BLaER1 treated with 17β-estradiol and CSF1 and Interleukin-3, amounts not matched to agents 10 nM and 100 nM (cell line): ENCODE measurements around the gene BCL2L11.

Experiments used
- H3K27ac ChIP-seq, 11 experiments: shearing (Covaris generic); formaldehyde crosslinking; 2 replicates each; pipeline ENCODE4 v1.8.1; 2022
- H3K27me3 ChIP-seq, 11 experiments: shearing (Covaris generic); formaldehyde crosslinking; 2 replicates each; pipeline ENCODE4 v1.8.1; 2022
- H3K36me3 ChIP-seq, 11 experiments: shearing (Covaris generic); formaldehyde crosslinking; 2 replicates each; pipeline ENCODE4 v1.8.1; 2022
- H3K4me1 ChIP-seq, 10 experiments: shearing (Covaris generic); formaldehyde crosslinking; 2 replicates each; pipeline ENCODE4 v1.8.1; 2022
- H3K4me2 ChIP-seq, 11 experiments: shearing (Covaris generic); formaldehyde crosslinking; 2 replicates each; pipeline ENCODE4 v1.8.1; 2022
- H3K4me3 ChIP-seq, 10 experiments: shearing (Covaris generic); formaldehyde crosslinking; 2 replicates each; pipeline ENCODE4 v1.8.1; 2022
- H3K9ac ChIP-seq, 11 experiments: shearing (Covaris generic); formaldehyde crosslinking; 2 replicates each; pipeline ENCODE4 v1.8.1; 2022
- H3K9me3 ChIP-seq, 11 experiments: shearing (Covaris generic); formaldehyde crosslinking; replicated peaks in 1 of 11; 2 replicates each; pipeline ENCODE4 v1.8.1; 2022
- H4K20me1 ChIP-seq, 11 experiments: shearing (Covaris generic); formaldehyde crosslinking; 2 replicates each; pipeline ENCODE4 v1.8.1; 2022
- Cebpa-rat ChIP-seq, 11 experiments: shearing (Covaris generic); IDR thresholded peaks; 2 replicates each; pipeline ENCODE4 v1.8.1; 2022

BCL2L11 gene

GRCh38 chr2:111155610-111156009 is 34.9 kb downstream of the BCL2L11 start:
- H3K9me3 ChIP-seq = no peaks in the 10 kb centered on the region
- H3K27ac ChIP-seq = no peak overlapping the region
- H3K4me1 ChIP-seq = peaks cover 0 to 20% (median 13%) of the 10 kb centered on the region in 10 experiments; a peak in 12 of 20 replicates
- no peak overlapping the region for H3K4me3 ChIP-seq
- H3K27me3 ChIP-seq = no peaks in the 10 kb centered on the region
- H3K9ac ChIP-seq = no peak overlapping the region
- H4K20me1 ChIP-seq = peaks cover 0 to 68% (median 10%) of the 10 kb centered on the region in 11 experiments; a peak in 11 of 22 replicates
- no peak overlapping the region for H3K4me2 ChIP-seq
- no peak for TF ChIP-seq Cebpa-rat (IDR thresholded peaks at IDR 0.05)
- peaks cover 22 to 88% (median 62%) of the 10 kb centered on the region in 11 experiments for H3K36me3 ChIP-seq

GRCh38 chr2:111156529-111156928 is 35.8 kb downstream of the BCL2L11 start:
- H3K4me2 ChIP-seq = peak overlapping the region in 1 of 11 experiments; percentile 18; a peak in 4 of 22 replicates
- no peak overlapping the region for H3K27ac ChIP-seq
- H3K9ac ChIP-seq = no peak overlapping the region
- H3K4me1 ChIP-seq = peaks cover 0 to 20% (median 13%) of the 10 kb centered on the region in 10 experiments; a peak in 12 of 20 replicates
- TF ChIP-seq Cebpa-rat (IDR thresholded peaks at IDR 0.05) = no peak
- no peaks in the 10 kb centered on the region for H3K27me3 ChIP-seq
- peaks cover 0 to 75% (median 10%) of the 10 kb centered on the region in 11 experiments; a peak in 11 of 22 replicates for H4K20me1 ChIP-seq
- no peaks in the 10 kb centered on the region for H3K9me3 ChIP-seq
- peaks cover 15 to 88% (median 60%) of the 10 kb centered on the region in 11 experiments for H3K36me3 ChIP-seq
- no peak overlapping the region for H3K4me3 ChIP-seq

- no peak overlapping the region for H3K9ac ChIP-seq
- no peak overlapping the region for H3K4me3 ChIP-seq
- no peaks in the 10 kb centered on the region for H3K9me3 ChIP-seq
- H3K36me3 ChIP-seq = peaks cover 9 to 88% (median 57%) of the 10 kb centered on the region in 11 experiments; a peak in 21 of 22 replicates
- H3K4me2 ChIP-seq = peak overlapping the region in 6 of 11 experiments; percentile 1 to 18 (median 8); a peak in 8 of 22 replicates
- peaks cover 0 to 76% (median 10%) of the 10 kb centered on the region in 11 experiments; a peak in 11 of 22 replicates for H4K20me1 ChIP-seq
- no peaks in the 10 kb centered on the region for H3K27me3 ChIP-seq
- peaks cover 0 to 22% (median 14%) of the 10 kb centered on the region in 10 experiments; a peak in 13 of 20 replicates for H3K4me1 ChIP-seq
- no peak for TF ChIP-seq Cebpa-rat (IDR thresholded peaks at IDR 0.05)
- H3K27ac ChIP-seq = no peak overlapping the region
Measured at GRCh38 chr2:111157071-111157661, 36.5 kb downstream of the BCL2L11 start.

GRCh38 chr2:111157798-111158197 is 37.1 kb downstream of the BCL2L11 start:
- Histone ChIP-seq H3K36me3 (peaks cover 3 to 87% (median 51%) of the 10 kb centered on the region in 11 experiments; a peak in 16 of 22 replicates), H3K4me2 (peak overlapping the region in 6 of 11 experiments; percentile 1 to 18 (median 8); a peak in 7 of 22 replicates), H4K20me1 (peaks cover 0 to 79% (median 10%) of the 10 kb centered on the region in 11 experiments; a peak in 11 of 22 replicates), H3K9ac (no peak overlapping the region), H3K27me3 (no peaks in the 10 kb centered on the region), H3K4me1 (peaks cover 0 to 28% (median 17%) of the 10 kb centered on the region in 10 experiments; a peak in 15 of 20 replicates), H3K4me3 (no peak overlapping the region), H3K9me3 (no peaks in the 10 kb centered on the region), H3K27ac (no peak overlapping the region)
- no peak for TF ChIP-seq Cebpa-rat (IDR thresholded peaks at IDR 0.05)

GRCh38 chr2:111159641-111160040 is 38.9 kb downstream of the BCL2L11 start:
- H3K36me3 ChIP-seq = peaks cover 6 to 83% (median 49%) of the 10 kb centered on the region in 11 experiments; a peak in 18 of 22 replicates
- no peak overlapping the region for H3K4me3 ChIP-seq
- no peak overlapping the region for H3K9ac ChIP-seq
- no peak for TF ChIP-seq Cebpa-rat (IDR thresholded peaks at IDR 0.05)
- H3K27me3 ChIP-seq = no peaks in the 10 kb centered on the region
- peaks cover 0 to 81% (median 10%) of the 10 kb centered on the region in 11 experiments; a peak in 11 of 22 replicates for H4K20me1 ChIP-seq
- no peak overlapping the region for H3K4me2 ChIP-seq
- no peak overlapping the region for H3K27ac ChIP-seq
- peaks cover 0 to 28% (median 19%) of the 10 kb centered on the region in 10 experiments; a peak in 15 of 20 replicates for H3K4me1 ChIP-seq
- H3K9me3 ChIP-seq = no peaks in the 10 kb centered on the region

GRCh38 chr2:111160758-111161157 is 40.0 kb downstream of the BCL2L11 start:
- H3K27me3 ChIP-seq = no peaks in the 10 kb centered on the region
- no peaks in the 10 kb centered on the region for H3K9me3 ChIP-seq
- H3K36me3 ChIP-seq = peaks cover 12 to 86% (median 48%) of the 10 kb centered on the region in 11 experiments; a peak in 20 of 22 replicates
- no peak for TF ChIP-seq Cebpa-rat (IDR thresholded peaks at IDR 0.05)
- H3K27ac ChIP-seq = no peak overlapping the region
- no peak overlapping the region for H3K4me3 ChIP-seq
- peaks cover 0 to 72% (median 6%) of the 10 kb centered on the region in 11 experiments; a peak in 11 of 22 replicates for H4K20me1 ChIP-seq
- H3K9ac ChIP-seq = no peak overlapping the region
- H3K4me1 ChIP-seq = peaks cover 0 to 28% (median 19%) of the 10 kb centered on the region in 10 experiments; a peak in 15 of 20 replicates
- no peak overlapping the region for H3K4me2 ChIP-seq

- Histone ChIP-seq H3K36me3 (peaks cover 17 to 93% (median 59%) of the 10 kb centered on the region in 11 experiments), H3K4me1 (peaks cover 0 to 23% (median 18%) of the 10 kb centered on the region in 10 experiments; a peak in 15 of 20 replicates), H3K4me2 (no peak overlapping the region), H4K20me1 (peaks cover 0 to 61% (median 6%) of the 10 kb centered on the region in 11 experiments; a peak in 10 of 22 replicates), H3K4me3 (no peak overlapping the region), H3K27ac (no peak overlapping the region), H3K27me3 (no peaks in the 10 kb centered on the region), H3K9me3 (no peaks in the 10 kb centered on the region), H3K9ac (no peak overlapping the region)
- no peak for TF ChIP-seq Cebpa-rat (IDR thresholded peaks at IDR 0.05)
Measured at GRCh38 chr2:111161971-111162370, 41.3 kb downstream of the BCL2L11 start.

GRCh38 chr2:111162718-111163331 is 42.1 kb downstream of the BCL2L11 start:
- no peak overlapping the region for H3K4me3 ChIP-seq
- no peaks in the 10 kb centered on the region for H3K27me3 ChIP-seq
- no peaks in the 10 kb centered on the region for H3K9me3 ChIP-seq
- H3K4me1 ChIP-seq = peaks cover 0 to 17% (median 11%) of the 10 kb centered on the region in 10 experiments; a peak in 14 of 20 replicates
- H3K27ac ChIP-seq = no peak overlapping the region
- 0 out of 22 replicates have a peak overlapping the region, but pooled peaks of 1 of the 11 experiments have one; percentile 13 for H3K4me2 ChIP-seq
- peaks cover 0 to 53% (median 6%) of the 10 kb centered on the region in 11 experiments; a peak in 9 of 22 replicates for H4K20me1 ChIP-seq
- peaks cover 17 to 95% (median 62%) of the 10 kb centered on the region in 11 experiments for H3K36me3 ChIP-seq
- no peak overlapping the region for H3K9ac ChIP-seq
- no peak for TF ChIP-seq Cebpa-rat (IDR thresholded peaks at IDR 0.05)

GRCh38 chr2:111164078-111164477 is 43.4 kb downstream of the BCL2L11 start:
- peaks cover 0 to 26% (median 9%) of the 10 kb centered on the region in 10 experiments; a peak in 9 of 20 replicates for H3K4me1 ChIP-seq
- H3K9me3 ChIP-seq = no peaks in the 10 kb centered on the region
- no peaks in the 10 kb centered on the region for H3K27me3 ChIP-seq
- peaks cover 0 to 43% (median 4%) of the 10 kb centered on the region in 11 experiments; a peak in 9 of 22 replicates for H4K20me1 ChIP-seq
- H3K4me3 ChIP-seq = no peak overlapping the region
- peaks cover 17 to 86% (median 54%) of the 10 kb centered on the region in 11 experiments for H3K36me3 ChIP-seq
- TF ChIP-seq Cebpa-rat (IDR thresholded peaks at IDR 0.05) = no peak
- H3K27ac ChIP-seq = no peak overlapping the region
- no peak overlapping the region for H3K4me2 ChIP-seq
- H3K9ac ChIP-seq = no peak overlapping the region
